ENCODE data around the gene ZNF783.

ZNF783 gene

DNA sequence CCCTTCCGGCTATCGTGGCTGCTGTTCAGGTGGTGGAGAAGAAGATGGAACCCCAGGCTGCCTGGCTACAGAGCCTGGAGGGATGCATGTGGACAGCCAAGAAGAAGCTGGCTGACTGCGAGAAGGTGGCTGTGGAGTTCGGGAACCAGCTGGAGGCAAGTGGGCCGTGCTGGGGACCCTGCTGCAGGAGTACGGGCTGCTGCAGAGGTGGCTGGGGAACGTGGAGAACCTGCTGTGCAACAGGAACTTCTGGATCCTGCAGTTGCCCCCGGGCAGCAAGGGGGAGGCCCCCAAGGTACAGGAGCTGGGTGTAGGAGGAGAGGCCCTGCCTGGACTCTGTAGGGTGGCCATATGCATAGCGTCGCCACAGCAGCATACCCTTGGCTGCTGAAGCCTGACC is 25.6 kb downstream of the ZNF783 start:
- Histone ChIP-seq H3K27ac (ENCODE audit: low read depth, low read length) (no peak overlapping the region), H3K27me3 (ENCODE audit: low read length) (no peaks in the 10 kb centered on the region), H3F3A (ENCODE audit: insufficient read depth) (no peaks in the 10 kb centered on the region), H2AFZ (ENCODE audit: low read depth, low read length, severe bottlenecking) (no peak overlapping the region), H3K9me3 (ENCODE audit: insufficient read depth, low read length) (no peaks in the 10 kb centered on the region), H3K9me2 (replicated peaks; ENCODE audit: insufficient read depth, low read length) (no peaks in the 10 kb centered on the region), H3K4me3 (ENCODE audit: insufficient read depth, low read length, poor library complexity, severe bottlenecking) (no peak overlapping the region), H3K79me2 (ENCODE audit: insufficient read depth, low read length) (no peaks in the 10 kb centered on the region), H3K36me3 (ENCODE audit: low read length) (no peaks in the 10 kb centered on the region), H3K9ac (ENCODE audit: low read length) (no peak overlapping the region), H3K4me2 (ENCODE audit: low read depth, low read length, poor library complexity, severe bottlenecking) (no peak overlapping the region), H4K20me1 (ENCODE audit: low read depth, low read length) (no peaks in the 10 kb centered on the region)
- TF ChIP-seq, protein P1, sequence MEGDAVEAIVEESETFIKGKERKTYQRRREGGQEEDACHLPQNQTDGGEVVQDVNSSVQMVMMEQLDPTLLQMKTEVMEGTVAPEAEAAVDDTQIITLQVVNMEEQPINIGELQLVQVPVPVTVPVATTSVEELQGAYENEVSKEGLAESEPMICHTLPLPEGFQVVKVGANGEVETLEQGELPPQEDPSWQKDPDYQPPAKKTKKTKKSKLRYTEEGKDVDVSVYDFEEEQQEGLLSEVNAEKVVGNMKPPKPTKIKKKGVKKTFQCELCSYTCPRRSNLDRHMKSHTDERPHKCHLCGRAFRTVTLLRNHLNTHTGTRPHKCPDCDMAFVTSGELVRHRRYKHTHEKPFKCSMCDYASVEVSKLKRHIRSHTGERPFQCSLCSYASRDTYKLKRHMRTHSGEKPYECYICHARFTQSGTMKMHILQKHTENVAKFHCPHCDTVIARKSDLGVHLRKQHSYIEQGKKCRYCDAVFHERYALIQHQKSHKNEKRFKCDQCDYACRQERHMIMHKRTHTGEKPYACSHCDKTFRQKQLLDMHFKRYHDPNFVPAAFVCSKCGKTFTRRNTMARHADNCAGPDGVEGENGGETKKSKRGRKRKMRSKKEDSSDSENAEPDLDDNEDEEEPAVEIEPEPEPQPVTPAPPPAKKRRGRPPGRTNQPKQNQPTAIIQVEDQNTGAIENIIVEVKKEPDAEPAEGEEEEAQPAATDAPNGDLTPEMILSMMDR (IDR thresholded peaks at IDR 0.05; ENCODE audit: insufficient read depth, low read length, poor library complexity, severe bottlenecking), result no peak
- no peak for TF ChIP-seq EZH2phosphoT487 (conservative IDR thresholded peaks at IDR 0.05; ENCODE audit: low read length)

DNA sequence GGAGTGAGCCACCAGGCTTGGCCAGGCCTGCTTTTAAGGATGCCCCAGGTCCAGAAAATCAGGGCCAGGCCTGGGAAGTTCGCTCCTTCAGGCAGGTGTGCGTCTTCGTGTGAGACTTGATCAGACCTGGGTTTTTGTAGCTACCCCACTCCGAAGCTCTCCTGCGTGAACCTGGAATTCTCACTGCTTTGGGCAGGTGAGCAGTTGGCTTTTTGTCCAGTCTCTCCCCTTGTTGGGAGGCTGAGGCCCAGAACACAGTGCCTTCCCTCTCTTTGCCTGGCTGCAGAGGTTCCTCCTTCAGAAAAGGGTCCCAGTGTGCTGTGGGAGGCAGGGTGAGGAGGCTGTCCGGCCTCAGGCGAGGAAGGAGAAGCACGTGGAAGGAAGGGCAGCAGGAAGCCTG is 27.3 kb downstream of the ZNF783 start:
- H4K20me1 ChIP-seq (ENCODE audit: low read depth, low read length), result no peaks in the 10 kb centered on the region
- H3K36me3 ChIP-seq (ENCODE audit: low read length), result no peaks in the 10 kb centered on the region
- H3K9me2 ChIP-seq (replicated peaks; ENCODE audit: insufficient read depth, low read length), result no peaks in the 10 kb centered on the region
- H3K27me3 ChIP-seq (ENCODE audit: low read length), result no peaks in the 10 kb centered on the region
- TF ChIP-seq, protein P1 (IDR thresholded peaks at IDR 0.05; ENCODE audit: insufficient read depth, low read length, poor library complexity, severe bottlenecking), result no peak
- no peak for TF ChIP-seq EZH2phosphoT487 (conservative IDR thresholded peaks at IDR 0.05; ENCODE audit: low read length)
- H3F3A ChIP-seq (ENCODE audit: insufficient read depth), result no peaks in the 10 kb centered on the region
- no peak overlapping the region for H3K27ac ChIP-seq (ENCODE audit: low read depth, low read length)
- H3K4me3 ChIP-seq (ENCODE audit: insufficient read depth, low read length, poor library complexity, severe bottlenecking), result no peak overlapping the region
- H3K9me3 ChIP-seq (ENCODE audit: insufficient read depth, low read length), result no peaks in the 10 kb centered on the region
- H3K79me2 ChIP-seq (ENCODE audit: insufficient read depth, low read length), result no peaks in the 10 kb centered on the region
- H3K9ac ChIP-seq (ENCODE audit: low read length), result no peak overlapping the region
- no peak overlapping the region for H2AFZ ChIP-seq (ENCODE audit: low read depth, low read length, severe bottlenecking)
- H3K4me2 ChIP-seq (ENCODE audit: low read depth, low read length, poor library complexity, severe bottlenecking), result no peak overlapping the region

DNA sequence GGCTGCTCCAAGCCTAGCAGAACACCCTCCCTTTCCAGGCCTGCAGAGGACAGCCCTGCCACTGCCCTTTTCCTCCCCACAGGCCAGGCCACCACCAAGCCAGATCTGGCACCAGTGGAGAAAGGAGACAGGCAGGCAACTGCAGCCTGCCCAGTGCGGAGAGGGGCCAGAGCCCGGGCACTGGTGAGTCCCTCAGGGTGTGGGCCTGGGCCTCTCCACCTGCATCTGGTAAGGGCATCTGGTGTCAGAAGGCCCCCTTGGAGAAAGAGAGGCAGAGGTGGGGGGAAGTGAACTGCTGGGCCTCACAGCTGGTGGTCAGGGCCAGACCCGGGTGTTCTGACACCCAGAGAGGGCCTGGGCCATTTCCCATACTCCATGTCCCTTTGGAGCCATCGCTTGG is 27.9 kb downstream of the ZNF783 start:
- Histone ChIP-seq H3K36me3 (ENCODE audit: low read length) (no peaks in the 10 kb centered on the region), H3K4me2 (ENCODE audit: low read depth, low read length, poor library complexity, severe bottlenecking) (no peak overlapping the region), H3K27me3 (ENCODE audit: low read length) (no peaks in the 10 kb centered on the region), H4K20me1 (ENCODE audit: low read depth, low read length) (no peaks in the 10 kb centered on the region), H3K9ac (ENCODE audit: low read length) (no peak overlapping the region), H3K9me3 (ENCODE audit: insufficient read depth, low read length) (no peaks in the 10 kb centered on the region), H3K27ac (ENCODE audit: low read depth, low read length) (no peak overlapping the region), H2AFZ (ENCODE audit: low read depth, low read length, severe bottlenecking) (no peak overlapping the region), H3K9me2 (replicated peaks; ENCODE audit: insufficient read depth, low read length) (no peaks in the 10 kb centered on the region), H3K79me2 (ENCODE audit: insufficient read depth, low read length) (no peaks in the 10 kb centered on the region), H3F3A (ENCODE audit: insufficient read depth) (no peaks in the 10 kb centered on the region), H3K4me3 (ENCODE audit: insufficient read depth, low read length, poor library complexity, severe bottlenecking) (no peak overlapping the region)
- TF ChIP-seq, protein P1 (IDR thresholded peaks at IDR 0.05; ENCODE audit: insufficient read depth, low read length, poor library complexity, severe bottlenecking), result no peak
- no peak for TF ChIP-seq EZH2phosphoT487 (conservative IDR thresholded peaks at IDR 0.05; ENCODE audit: low read length)

Measured in SU-DHL-6 (cell line).